HG03064 (cell line): ENCODE data around the gene GADD45G.

Experiments used
- ATAC-seq: cut with Tn5 transposase; IDR thresholded peaks from one replicate; pipeline ENCODE4 v1.9.1; 2021; ENCODE audit warnings: low read depth; ENCODE audit not compliant: unreplicated experiment

GADD45G gene

GRCh38 chr9:89604729-89605464 is at the start of gene GADD45G:
GADD45G (plus strand) TSS chr9:89605012; CDS start chr9:89605122, 110 bp downstream.
- ATAC-seq: peak; percentile 38

DNA sequence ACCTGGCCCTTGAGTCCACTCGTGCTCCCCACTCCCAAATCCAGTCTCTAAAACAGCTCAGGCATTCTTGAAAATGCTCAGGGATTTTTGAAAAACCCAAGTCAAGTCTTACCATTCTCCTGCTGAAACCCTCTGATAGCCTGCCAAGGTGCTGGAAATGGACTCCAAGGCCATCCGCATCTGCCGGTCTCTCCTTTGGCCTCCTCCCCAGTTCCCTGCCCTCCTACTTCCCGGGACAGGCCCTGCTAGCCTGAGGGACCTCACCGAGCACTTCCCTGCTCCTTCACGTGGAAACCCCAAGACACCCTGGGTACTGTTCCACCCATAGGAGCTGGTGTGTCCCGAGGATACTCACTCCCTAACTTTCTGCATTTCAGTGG is 49.8 kb upstream of the GADD45G start:
- no peak for ATAC-seq

GRCh38 chr9:89555451-89556375 is 49.1 kb upstream of the GADD45G start:
- ATAC-seq: peak; percentile 67

DNA sequence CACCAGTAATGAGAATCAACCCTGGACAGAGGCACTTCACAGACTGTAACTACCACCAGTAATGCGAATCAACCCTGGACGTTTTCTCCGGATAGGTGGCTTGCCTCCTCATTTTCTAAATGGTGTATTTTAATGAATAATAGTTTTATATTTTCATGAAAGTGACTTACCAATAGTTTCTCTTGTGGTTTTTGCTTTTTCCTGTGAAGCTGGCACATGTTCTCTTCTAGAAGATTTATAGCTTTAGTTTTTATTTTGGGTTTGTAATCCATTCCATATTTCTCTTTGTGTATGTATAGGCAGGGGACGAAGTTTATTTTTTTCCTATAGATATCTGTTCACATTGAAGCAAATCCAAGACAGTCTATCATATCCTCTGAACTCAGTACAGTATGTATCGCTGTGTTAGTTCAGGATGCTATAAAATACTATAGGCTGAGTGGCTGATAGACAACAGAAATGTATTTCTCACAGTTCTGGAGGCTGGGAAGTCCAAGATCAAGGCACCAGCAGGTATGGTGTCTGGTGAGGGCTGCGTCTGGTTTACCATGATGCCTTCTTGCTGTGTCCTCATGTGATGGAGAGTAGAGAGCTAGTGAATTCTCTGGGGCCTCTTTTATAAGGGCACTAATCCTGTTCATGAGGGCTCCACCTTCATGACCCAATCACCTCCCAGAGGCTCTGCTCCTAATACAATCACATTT is 46.5 kb upstream of the GADD45G start:
- ATAC-seq: no peak

DNA sequence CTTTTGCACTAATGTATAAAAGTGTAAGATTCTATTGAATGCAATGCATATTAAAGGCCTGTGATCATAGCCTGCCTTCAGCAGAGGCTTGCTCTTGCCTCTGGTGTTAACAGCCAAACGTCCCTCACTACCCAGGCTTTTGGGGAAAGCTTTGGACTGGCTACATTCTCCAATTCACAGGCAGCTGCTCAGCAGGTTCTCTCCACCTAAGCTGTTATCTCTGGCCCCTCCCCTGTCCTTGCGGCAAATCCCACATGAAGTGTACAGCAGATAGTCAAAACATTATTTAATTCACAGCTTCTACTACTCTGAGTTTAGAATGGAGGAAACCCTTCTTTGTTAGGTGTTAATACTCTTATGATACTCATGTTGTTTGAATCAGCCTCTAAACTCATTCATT is 45.9 kb upstream of the GADD45G start:
- ATAC-seq: no peak

GRCh38 chr9:89562186-89562814 is 42.5 kb upstream of the GADD45G start:
- ATAC-seq: peak; percentile 61

- ATAC-seq: no peak
Observed at GRCh38 chr9:89563571-89564345, 41.1 kb upstream of the GADD45G start.

- no peak for ATAC-seq
Observed at GRCh38 chr9:89564346-89564878, 40.4 kb upstream of the GADD45G start.

DNA sequence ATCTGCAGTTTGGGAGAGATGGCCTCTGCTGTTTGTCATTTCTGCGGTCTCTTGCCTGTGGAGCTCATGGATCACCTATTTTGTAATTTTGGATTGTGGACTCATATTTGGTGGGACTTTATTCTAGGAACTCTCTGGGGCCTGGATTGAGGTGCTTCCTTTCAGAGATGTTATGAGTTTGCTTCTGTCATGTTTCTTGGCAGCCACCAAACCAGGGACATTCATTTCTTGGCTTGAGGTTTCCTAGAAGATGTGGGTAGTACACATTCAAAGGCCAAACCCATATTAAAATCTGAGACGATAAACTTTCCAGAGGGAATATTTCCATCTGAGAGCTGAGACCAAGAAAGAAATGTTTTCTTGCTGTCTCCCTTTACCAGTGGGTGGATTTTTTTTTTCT is 37.2 kb upstream of the GADD45G start:
- ATAC-seq: no peak

GRCh38 chr9:89574309-89574708 is 30.5 kb upstream of the GADD45G start:
- no peak for ATAC-seq

- ATAC-seq: no peak
Observed at GRCh38 chr9:89576404-89576839, 28.4 kb upstream of the GADD45G start.

GRCh38 chr9:89577363-89577762 is 27.4 kb upstream of the GADD45G start:
- ATAC-seq: no peak

GRCh38 chr9:89579741-89580385 is 24.9 kb upstream of the GADD45G start:
- no peak for ATAC-seq

DNA sequence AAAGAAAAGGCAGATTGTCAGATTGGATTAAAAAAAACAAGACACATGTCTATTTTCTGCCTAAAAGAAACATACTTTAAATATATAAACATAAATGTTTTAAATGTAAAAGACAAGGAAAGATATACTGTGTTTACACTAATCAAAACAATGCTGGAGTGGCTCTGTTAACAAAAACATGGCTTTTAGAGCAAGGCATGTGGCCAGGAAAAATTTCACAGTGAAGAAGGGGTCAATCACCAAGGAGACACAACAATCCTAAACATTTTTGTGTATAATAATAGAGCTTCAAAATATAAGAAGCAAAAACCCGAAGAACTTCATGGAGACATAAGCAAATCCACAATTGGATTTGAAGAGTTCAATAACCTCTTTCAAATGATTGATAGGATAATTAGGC is 18.5 kb upstream of the GADD45G start:
- ATAC-seq: no peak

DNA sequence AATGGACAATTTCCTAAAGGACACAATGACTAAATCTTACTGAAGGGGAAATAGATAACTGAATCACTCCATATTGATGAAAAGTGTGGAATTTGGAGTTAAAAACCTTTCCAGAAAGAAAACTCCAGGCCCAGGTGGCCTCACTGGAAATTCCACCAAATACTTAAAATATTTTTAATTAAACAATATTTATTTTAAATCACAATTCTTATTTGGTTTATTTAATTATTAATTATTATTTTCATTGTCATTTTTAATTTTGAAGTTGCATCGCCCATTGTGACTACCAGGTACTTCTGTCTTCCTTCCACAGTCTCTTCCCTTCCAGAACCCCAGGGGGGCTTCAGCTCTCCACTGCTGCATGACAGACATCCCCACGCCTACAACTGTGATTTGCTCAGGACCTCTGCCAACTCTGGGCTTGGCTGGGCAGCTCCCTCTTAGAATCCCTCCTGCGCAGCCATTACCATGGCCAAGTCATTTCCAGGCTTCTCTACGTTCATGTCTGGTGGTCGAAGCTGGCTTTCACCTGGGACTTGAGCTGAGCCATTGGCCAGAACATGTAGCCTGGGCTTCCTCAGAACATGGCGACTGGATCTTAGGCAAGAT is 16.4 kb upstream of the GADD45G start:
- ATAC-seq: no peak

DNA sequence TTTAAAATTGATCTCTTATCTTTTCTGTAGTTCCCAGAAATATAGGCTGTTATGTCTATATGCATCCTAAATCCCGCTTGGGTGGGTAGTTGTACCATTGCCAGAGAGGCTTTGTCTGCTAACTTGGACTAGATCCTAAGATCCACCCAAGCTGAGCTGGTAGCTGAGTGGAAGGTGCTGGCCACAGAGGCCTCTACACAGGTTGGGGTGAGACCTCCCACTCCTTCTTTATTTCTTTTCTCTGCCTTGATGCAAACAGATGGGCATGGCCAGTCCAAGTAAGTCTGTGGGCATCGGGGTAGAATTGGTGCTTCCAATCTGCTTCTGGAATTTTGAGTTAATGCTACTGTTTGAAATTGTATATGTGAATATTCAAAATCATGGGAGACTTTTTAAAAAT is 14.4 kb upstream of the GADD45G start:
- ATAC-seq: no peak

DNA sequence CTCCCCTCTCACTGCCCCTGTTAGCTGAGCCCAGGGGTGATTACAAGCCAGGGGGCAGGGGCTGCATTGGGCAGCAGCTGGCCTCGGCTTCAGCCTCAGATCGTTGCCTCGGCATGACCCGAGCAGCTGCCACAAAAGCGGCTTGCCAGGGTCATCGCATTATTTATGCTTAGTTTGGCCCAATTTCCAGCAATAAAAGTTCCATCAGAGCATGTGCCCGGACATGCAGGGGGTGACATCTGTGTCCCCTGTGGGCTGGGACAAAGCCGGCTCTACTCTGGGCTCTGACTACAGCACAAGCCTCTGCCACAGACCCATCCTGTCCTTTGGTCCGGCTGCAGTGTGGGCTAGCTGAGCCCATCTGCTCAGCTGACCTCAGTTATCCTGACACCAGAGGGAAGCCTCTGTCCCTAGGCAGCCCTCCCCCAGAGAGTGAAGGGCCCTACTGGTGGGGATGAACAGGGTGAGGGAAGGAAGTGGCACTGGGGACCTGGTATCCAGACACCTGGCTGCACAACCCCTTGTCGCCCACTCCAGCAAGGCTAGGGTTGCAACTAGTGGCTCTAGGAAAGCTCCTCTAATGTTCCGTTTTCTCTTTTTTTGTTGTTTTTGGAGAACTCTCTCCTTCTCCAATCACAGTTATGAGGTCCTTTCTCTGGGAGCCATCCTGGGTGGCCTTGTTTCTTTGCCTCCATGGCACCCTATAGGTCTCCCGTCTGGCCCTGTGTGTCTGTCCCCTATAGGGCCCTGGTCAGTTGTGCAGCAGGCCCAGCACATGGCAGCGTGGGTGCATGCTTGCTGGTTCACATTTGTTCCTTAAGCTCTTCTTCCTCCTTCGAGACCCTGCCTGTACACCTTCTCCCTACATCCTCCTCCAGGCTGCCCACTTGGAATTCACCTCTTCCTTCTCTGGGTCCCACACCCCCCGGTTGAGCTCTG is 13.3 kb upstream of the GADD45G start:
- no peak for ATAC-seq
